ENCODE results near the gene EMB.
"Not testable (repeated sequence)": the region's sequence is repeated elsewhere in the genome, so short reads cannot be mapped to it uniquely, and the experiment has no call there.

The EMB gene

DNA sequence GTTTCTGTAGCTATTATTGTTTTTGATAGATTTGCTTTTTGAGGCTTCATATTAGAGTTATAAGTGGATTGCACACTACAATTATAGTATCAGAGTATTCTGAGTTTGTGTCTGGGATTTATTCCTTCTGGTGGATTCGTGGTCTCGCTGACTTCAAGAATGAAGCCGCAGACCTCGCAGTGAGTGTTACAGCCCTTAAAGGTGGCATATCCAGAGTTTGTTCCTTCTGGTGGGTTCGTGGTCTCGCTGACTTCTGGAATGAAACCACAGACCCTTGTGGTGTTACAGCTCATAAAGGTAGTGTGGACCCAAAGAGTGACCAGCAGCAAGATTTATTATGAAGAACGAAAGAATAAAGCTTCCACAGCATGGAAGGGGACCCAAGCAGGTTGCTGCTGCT is 6.9 kb upstream of the EMB start:
- H3K4me1 ChIP-seq, result no peaks in the 10 kb centered on the region
- TF ChIP-seq, protein P1, sequence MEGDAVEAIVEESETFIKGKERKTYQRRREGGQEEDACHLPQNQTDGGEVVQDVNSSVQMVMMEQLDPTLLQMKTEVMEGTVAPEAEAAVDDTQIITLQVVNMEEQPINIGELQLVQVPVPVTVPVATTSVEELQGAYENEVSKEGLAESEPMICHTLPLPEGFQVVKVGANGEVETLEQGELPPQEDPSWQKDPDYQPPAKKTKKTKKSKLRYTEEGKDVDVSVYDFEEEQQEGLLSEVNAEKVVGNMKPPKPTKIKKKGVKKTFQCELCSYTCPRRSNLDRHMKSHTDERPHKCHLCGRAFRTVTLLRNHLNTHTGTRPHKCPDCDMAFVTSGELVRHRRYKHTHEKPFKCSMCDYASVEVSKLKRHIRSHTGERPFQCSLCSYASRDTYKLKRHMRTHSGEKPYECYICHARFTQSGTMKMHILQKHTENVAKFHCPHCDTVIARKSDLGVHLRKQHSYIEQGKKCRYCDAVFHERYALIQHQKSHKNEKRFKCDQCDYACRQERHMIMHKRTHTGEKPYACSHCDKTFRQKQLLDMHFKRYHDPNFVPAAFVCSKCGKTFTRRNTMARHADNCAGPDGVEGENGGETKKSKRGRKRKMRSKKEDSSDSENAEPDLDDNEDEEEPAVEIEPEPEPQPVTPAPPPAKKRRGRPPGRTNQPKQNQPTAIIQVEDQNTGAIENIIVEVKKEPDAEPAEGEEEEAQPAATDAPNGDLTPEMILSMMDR (IDR thresholded peaks at IDR 0.05; ENCODE audit: low read depth, low read length), result no peak
- no peak for DNase-seq

DNA sequence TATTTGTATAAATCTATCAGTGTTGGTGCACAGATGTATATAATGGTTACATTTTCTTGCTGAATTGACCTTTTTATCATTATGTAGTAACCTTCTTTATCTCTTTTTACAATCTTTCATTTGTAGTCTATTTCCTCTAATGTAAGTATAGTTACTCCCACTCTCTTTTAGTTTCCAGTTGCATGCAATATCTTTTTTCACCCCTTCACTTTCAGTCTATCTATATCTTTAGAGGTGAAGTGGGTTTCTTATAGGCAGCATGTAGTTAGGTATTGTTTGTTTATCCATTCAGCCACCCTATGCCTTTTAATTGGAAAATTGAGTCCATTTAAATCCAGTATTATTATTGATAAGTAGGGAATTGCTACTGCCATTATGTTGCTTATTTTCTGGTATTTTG is 6.1 kb upstream of the EMB start:
- H3K4me3 ChIP-seq (ENCODE audit: low read depth, low read length), result no peak overlapping the region
- H3K27me3 ChIP-seq, result no peaks in the 10 kb centered on the region
- H3K36me3 ChIP-seq, result no peaks in the 10 kb centered on the region
- H3K9me3 ChIP-seq, result no peaks in the 10 kb centered on the region
- TF ChIP-seq, protein P1 (IDR thresholded peaks at IDR 0.05; ENCODE audit: low read depth, low read length), result no peak
- no peaks in the 10 kb centered on the region for H3K4me1 ChIP-seq
- no peak for DNase-seq

More for the DNA sequence above, 6.9 kb upstream of the EMB start:
- no peaks in the 10 kb centered on the region for H3K36me3 ChIP-seq
- H3K4me3 ChIP-seq (ENCODE audit: low read depth, low read length), result no peak overlapping the region
- no peaks in the 10 kb centered on the region for H3K9me3 ChIP-seq
- no peaks in the 10 kb centered on the region for H3K27me3 ChIP-seq

DNA sequence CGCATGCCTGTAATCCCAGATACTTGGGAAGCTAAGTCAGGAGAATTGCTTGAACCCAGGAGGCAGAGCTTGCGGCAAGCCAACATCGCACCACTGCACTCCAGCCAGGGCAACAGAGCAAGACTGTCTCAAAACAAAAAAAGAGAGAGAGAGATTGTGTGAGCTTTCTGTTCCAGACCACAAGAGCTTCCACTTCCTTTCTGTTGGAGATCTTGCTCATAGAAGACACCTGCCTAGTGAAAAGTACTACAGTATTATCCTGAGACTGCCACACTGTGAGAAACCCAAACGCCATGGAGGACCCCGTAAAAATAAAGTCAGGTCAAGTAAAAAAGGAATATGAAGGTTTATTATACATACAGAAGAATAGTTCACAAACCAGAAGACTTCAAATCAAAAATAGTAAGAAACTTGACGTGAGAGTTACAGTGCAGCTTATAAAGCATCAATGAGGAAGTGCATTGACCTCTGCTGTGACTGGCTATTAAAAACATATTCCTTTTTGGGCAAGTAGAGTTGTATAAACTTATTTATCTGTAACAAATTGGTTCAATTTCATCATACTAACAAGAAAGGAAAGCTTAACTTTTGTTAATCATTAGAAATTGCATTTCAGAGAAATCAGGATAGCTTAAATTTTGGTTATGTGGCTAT is 4.3 kb upstream of the EMB start:
- Histone ChIP-seq H3K36me3 (no peaks in the 10 kb centered on the region), H3K27me3 (no peaks in the 10 kb centered on the region), H3K4me3 (ENCODE audit: low read depth, low read length) (no peak overlapping the region), H3K4me1 (no peaks in the 10 kb centered on the region), H3K9me3 (no peaks in the 10 kb centered on the region)
- DNase-seq, result no peak
- TF ChIP-seq, protein P1 (IDR thresholded peaks at IDR 0.05; ENCODE audit: low read depth, low read length), result no peak

DNA sequence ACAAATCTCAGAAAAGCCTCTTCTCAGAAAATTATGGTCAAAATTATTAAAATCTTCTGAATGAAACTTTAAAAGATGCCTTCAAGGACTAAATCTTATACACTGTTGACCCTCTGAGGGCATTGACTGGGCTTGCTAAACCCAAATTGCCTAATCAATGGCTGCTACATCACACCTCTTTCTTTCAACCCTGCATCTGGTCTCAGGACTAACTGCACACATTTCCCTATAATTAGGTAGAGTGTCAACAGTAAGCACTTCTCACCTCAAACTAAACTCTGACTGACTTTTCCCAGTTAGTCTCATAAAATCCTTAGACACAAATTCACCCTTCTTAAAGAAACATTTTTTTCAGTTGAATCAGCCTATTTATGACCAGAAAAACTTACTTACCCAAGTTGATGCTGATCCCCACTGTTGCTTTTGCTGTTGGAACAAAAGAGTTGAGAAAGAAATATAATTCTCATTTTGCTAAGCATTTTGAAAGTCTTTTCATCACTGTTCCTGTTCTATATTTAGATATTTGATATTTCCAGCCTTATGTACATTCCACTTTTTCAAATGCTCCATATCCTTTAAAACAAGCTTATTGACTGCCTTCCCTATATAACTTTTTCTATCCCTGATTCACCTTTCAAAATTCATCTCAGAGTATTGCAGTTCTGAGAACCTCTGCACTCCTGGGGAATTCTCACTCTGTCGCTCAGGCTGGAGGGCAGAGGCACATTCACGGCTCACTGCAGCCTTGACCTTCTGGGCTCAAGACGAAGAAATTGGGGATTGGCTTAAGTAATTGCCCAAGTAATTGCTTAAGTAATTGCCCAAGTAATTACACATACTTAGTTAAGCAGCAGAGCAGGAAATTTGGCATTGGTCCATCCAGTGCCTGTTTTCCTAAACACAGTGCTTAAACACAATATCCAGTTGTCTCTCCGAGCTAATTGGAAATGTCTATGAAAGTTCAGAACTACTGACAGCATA is 1.8 kb upstream of the EMB start:
- not testable (repeated sequence) for DNase-seq; H3K36me3 ChIP-seq; H3K9me3 ChIP-seq; H3K4me3 ChIP-seq (ENCODE audit: low read depth, low read length); H3K27me3 ChIP-seq; H3K4me1 ChIP-seq

DNA sequence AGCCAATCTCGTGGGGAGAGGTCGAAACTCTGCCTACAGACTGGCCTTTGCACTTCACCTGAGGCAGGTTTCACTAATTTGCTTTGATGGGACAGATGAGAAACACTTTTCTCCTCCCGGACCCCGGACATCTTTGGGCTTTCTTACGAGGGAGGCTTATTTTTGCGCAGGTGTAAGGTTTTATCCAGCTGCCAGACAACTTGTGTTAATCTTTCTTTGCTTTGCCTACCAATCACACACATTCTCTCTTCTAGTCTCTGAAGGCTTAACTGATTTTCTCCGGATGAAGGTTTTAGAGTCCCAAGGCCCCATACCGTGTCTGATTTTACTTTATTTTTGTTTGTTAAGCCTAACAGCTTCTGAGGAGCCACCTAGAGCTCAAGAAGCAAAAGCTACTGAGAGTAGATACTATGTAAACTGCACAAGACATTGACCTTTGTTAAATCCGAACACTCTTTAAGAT is 436 bp upstream of the EMB start:
- TF ChIP-seq, protein P1 (IDR thresholded peaks at IDR 0.05; ENCODE audit: low read depth, low read length), result no peak
- no peaks in the 10 kb centered on the region for H3K27me3 ChIP-seq
- no peak for DNase-seq
- H3K36me3 ChIP-seq, result no peaks in the 10 kb centered on the region
- H3K4me1 ChIP-seq, result no peaks in the 10 kb centered on the region
- H3K9me3 ChIP-seq, result no peaks in the 10 kb centered on the region
- H3K4me3 ChIP-seq (ENCODE audit: low read depth, low read length), result no peak overlapping the region

DNA sequence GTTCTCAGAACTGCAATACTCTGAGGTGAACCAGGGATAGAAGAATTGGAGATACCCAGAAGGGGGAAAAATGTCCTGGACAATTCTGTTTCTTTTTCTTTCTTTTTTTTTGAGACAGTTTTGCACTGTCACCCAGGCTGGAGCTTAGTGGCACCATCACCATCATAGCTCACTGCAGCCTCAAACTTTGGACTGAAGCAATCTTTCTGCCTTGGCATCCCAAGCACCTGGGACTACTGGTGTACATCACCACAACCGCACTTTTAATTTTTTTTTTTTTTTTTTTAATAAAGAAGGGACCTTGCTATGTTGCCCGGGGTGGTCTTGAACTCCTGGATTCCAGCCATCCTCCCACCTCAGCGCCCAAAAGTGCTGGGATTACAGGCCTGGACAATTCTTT is 1.9 kb downstream of the EMB start:
- no peak for DNase-seq
- Histone ChIP-seq H3K4me3 (ENCODE audit: low read depth, low read length) (no peak overlapping the region), H3K4me1 (no peaks in the 10 kb centered on the region), H3K27me3 (no peaks in the 10 kb centered on the region), H3K36me3 (no peaks in the 10 kb centered on the region), H3K9me3 (no peaks in the 10 kb centered on the region)
- TF ChIP-seq, protein P1 (IDR thresholded peaks at IDR 0.05; ENCODE audit: low read depth, low read length), result no peak

DNA sequence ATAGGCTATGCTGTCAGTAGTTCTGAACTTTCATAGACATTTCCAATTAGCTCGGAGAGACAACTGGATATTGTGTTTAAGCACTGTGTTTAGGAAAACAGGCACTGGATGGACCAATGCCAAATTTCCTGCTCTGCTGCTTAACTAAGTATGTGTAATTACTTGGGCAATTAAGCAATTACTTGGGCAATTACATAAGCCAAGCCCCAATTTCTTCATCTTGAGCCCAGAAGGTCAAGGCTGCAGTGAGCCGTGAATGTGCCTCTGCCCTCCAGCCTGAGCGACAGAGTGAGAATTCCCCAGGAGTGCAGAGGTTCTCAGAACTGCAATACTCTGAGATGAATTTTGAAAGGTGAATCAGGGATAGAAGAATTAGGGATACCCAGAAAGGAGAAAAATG is 3.0 kb downstream of the EMB start:
- H3K27me3 ChIP-seq; H3K36me3 ChIP-seq; DNase-seq; H3K4me3 ChIP-seq (ENCODE audit: low read depth, low read length); H3K9me3 ChIP-seq; H3K4me1 ChIP-seq: not testable (repeated sequence)

All from BE2C (cell line).